GM21723 (cell line): Measurements from ENCODE around the gene NCAN.
"Not testable (repeated sequence)": the region's sequence is repeated elsewhere in the genome, so short reads cannot be mapped to it uniquely, and the experiment has no call there.

Source experiments
- ATAC-seq: cut with Tn5 transposase; IDR thresholded peaks from one replicate; pipeline ENCODE4 v1.9.1; 2021; ENCODE audit warnings: mild to moderate bottlenecking, moderate library complexity; ENCODE audit not compliant: unreplicated experiment

NCAN gene

DNA sequence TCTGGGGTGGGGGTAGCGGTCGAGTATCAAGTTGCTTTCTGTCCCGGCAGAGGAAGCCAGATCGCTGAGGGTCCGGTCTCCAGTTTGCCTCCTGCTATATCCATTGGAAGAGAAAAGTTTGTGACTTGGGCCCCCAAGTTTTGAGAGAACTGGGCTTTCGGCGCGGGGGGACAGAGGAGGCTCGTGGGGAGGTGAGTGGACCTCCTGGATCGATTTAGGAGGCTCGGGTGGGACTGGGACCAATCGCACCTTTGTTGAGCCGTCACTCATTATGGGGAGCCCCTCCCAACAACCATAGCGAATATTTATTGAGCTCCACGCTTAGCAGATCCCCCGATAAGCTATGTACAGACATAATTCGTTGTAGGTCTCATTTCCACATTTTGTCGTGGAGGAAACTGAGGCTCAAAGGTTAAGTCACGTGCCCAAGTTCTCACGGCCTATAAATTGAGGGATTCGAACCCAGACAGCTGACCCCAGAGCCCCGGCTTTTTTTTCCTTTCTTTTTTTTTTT, 18.8 kb upstream of the NCAN start:
- no peak for ATAC-seq

DNA sequence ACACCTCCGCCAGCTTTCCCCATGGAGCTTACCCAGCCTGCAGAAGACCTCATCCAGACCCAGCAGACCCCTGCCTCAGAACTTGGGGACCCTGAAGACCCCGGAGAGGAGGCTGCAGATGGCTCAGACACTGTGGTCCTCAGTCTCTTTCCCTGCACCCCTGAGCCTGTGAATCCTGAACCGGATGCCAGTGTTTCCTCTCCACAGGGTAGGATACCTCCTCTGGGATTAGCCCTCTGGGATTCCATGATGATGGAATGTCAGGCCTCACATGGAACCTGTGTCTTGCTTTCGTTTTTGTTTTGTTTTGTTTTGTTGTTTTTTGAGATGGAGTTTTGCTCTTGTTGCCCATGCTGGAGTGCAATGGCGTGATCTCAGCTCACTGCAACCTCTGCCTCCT, 17.8 kb upstream of the NCAN start:
- ATAC-seq, result no peak

DNA sequence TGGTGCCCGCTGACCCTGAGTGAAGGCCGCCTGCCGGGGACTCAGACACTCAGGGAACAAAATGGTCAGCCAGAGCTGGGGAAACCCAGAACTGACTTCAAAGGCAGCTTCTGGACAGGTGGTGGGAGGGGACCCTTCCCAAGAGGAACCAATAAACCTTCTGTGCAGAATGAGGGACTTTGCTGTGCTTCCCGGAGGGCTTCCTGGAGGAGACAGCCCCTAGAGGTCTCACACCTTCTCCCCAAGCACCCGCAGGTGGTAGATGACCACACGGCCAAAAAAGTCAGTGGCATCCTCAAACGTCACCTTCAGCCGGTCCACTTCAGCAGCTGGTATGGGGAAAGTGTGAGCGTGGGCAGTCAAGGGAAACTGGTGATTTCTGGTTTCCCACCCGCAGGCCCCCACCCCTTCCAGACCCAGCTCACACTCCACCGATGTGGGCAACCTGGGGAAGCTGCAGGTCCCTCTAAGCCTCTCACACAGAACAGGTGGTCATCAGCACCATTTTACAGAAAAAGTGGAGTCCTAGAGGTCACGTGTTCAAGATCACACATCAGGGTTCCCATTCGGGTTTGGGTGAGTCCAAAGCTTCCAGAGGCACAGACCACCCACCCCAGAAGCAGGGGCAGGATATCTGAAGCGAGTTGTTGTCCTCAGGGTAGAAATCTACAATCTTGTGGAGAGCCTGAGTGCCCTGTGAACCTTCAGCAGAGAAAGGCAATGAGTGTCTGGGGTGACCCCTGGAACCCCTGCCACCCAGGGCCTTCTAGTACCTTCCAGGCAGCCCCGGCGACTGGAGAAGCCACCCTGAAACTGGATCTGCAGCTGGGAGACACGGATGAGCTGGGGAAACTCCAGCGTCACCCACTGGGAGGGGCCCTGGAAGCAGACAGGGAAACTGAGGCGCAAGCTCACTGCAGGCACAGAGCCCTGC, 9.8 kb upstream of the NCAN start:
- no peak for ATAC-seq

DNA sequence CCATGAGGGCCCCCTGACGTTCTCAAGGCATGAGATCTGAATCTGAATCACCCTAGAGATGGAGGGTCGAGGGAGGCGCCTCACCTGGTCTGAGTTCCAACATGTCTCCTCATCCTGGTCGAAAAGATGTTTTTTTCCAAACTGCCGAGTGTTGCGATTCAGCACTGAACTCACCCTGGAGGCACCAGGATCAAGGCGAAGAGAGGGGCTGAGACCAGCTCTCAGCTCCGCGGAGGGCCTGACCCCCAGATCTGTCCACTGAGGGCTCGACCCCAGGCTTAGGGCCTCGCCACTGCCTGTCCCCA, 9.1 kb upstream of the NCAN start:
- peak; percentile 22 for ATAC-seq

DNA sequence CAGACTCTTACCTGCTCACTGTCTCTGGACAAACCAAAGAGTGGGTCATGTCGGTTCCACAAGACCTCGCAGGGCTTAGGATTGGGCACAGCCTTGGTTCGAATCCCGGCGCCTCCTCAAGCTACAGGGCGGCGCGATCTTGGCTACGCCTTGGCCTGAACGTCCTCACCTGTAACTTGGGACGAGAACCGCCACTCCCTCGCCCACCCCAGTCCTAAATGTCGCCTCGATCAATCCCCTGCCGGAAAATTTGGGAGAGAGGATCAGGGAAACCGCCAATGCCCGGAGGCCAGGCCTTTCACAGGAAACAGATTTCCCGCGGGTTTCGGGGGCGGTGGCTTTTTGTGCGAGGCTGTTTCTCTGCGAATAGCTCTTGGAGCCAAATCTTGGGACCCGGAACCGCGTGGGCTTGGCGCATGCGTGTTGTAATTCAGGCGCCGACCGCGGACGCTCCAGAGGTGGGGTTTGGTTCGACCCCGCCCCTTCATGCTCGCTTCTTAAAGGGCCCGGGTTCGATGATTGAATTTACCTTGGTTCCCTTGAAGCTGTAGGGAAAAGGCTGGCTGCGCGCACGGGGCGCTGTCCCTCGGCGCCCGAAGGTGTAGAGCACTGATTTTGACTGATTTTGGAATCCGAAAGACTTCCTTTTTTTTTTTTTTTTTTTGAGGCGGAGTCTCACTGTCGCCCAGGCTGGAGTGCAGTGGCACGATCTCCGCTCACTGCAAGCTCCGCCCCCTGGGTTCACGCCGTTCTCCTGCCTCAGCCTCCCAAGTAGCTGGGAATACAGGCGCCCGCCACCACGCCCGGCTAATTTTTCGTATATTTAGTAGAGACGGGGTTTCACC, 8.5 kb upstream of the NCAN start, which contains the start of gene NR2C2AP:
Gene NR2C2AP, minus strand, starts transcription at position 403 of the 845 bp plus-strand sequence. Its CDS starts 354 bp downstream, at position 49.
- ATAC-seq, result peak; percentile 59

DNA sequence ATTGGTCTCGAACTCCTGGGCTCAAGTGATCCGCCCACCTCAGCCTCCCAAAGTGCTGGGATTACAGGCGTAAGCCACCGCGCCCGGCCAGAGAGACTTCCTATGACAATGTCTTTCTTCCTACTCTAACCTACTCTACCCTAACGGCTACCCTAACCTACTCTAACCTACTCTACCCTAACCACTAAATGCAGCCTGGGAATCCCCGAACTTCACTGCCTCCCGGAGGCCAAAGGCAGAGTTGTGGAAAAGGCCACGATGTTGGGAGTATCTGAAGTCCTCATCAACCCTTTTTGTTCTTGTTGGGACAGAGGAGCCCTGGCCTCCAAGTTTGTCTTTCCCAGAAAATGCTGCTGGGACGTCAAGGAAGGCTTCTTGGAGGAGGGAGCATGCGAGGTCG, 7.6 kb upstream of the NCAN start:
- ATAC-seq, result no peak

DNA sequence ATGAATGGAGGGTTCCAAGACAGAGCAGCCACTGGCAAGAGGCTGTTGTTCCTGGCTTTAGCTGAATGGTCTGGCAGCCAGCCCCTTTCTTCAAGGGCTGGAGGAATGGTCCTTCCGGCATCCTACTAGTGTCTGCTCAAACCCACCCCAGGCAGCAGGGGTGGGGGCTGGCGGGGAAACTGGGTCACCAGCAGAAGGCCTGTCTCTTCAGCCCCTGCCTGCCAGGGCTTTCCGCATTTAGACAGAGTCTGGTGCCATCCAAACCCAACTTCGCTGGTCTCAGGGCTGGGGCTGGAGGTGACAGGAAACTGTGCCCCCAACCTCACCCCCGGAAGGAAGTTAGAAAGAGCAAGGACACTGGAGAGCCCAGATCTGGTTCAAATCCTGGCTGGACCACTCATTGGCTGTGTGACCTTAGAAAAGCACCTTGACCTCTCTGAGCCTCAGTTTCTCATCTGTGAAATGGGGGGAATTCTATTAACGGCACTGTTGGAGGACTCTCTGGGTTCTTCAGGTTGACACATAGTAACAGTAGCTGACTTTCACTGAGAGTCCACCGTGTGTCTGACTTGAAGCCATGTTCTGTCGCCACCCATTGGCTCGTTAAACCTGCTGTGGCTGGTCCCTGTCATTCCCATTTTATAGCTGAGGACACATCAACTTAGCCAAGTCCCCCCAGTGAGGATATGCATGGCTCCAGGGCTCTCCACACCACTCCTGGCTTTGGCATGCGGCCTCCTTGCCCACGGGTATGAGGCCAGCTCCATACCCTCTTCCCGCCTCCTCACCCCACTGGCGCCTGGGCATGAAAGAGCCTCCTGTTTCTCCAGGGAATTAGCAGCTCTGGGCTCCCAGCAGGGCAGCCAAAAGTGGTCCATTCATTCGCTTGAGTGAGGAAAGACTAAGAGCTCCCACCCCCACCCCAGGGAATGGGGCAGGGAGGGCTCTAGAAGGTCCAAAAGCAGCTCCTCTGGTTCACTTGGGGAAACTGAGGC, 6.0 kb upstream of the NCAN start:
- ATAC-seq, result no peak

DNA sequence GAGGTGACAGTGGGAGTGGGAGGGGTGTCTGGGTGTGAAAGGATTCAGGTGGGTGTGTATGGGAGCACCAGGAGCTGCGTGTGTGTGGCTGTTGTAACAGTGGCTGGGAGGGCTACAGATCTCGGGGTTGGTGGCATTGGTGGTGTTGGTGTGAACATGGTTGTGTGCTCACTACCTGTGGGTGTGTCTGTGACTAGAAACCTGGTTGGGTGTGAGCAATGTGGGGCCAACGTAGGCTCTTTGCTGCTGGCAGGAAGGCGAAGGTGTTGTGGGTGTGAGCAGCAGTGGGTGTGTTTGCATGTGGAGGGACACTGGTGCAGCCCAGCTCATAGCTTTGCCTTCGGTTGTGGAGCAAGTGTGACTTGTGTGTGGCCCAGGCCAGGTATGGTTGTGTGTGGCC, 4.8 kb upstream of the NCAN start:
- ATAC-seq, result no peak

DNA sequence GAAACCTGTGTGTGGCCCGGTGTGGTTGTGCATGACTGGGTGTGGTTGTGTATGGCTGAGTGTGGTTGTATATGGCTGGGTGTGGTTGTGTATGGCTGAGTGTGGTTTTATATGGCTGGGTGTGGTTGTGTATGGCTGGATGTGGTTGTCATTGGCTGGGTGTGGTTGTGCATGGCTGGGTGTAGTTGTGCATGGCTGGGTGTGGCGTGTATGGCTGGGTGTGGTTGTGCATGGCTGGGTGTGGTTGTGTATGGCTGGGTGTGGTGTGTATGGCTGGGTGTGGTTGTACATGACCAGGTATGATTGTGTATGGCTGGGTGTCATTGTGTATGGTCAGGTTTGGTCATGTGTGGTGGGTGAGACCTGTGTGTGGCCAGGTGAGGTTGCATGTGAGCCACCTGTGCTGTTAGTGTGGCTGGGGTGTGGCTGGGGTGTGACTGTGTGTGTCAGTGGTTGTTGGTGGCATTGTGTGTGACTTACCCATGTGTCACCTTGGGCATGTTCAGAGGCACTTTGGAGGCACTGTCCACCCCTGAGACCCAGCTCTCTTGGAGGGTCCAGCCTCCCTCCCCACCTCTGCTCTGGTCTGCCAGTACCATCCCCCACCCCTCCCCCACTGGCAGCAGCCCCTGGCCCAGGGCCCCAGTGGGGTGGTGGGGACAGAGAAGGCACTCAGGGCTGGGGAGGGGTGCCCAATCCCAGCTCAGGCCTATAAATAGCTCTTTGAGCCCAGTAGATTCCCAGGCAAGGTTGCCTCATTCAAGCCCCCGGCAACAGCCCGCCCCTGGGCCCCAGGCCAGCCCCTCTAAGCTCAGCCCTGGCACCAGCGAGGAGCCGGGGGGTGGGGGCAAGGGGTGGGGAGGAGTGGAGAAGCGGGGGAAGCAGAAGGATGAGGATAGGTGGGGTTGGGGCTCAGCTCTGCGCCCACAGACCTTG, 3.9 kb upstream of the NCAN start:
- ATAC-seq, result no peak

DNA sequence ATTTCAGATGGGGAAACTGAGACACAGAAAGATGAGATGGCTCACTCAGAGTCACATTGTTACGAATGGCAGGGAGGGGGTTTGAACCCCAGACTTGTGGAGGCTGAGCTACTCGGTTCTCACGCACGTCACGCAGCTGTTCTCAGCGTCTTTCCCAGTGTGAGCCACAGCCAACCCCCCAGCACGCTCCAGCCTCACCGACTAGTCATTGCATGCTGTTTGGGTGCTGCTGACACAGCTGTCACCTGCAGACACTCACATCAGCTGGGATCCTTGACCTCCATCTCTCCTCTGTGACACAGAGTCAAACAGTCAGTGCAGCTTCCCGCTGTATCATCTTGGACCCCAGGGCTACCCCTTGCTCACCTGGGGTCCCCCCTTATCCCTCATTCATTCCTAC, 2.4 kb upstream of the NCAN start:
- ATAC-seq, result no peak

DNA sequence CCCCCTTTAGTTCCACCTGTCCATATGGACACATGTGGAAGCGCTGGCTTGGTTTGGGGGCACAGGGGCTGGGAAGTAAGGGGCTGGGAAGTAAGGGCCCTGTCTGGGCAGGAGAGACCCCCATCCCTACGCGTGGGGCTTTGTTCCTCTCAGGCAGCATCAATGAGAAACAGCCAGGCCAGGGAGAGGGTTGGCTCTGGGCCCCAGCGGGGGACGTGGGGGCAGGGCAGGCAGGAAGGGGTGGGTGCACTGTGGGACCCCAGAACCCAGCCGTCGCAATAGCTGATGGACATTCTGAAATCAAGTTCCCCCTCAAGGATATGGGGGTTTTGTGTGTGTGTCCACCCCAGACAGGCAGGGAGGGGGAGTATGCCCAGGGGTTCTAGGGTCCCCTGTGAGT, 1.2 kb downstream of the NCAN start:
- ATAC-seq, result no peak

DNA sequence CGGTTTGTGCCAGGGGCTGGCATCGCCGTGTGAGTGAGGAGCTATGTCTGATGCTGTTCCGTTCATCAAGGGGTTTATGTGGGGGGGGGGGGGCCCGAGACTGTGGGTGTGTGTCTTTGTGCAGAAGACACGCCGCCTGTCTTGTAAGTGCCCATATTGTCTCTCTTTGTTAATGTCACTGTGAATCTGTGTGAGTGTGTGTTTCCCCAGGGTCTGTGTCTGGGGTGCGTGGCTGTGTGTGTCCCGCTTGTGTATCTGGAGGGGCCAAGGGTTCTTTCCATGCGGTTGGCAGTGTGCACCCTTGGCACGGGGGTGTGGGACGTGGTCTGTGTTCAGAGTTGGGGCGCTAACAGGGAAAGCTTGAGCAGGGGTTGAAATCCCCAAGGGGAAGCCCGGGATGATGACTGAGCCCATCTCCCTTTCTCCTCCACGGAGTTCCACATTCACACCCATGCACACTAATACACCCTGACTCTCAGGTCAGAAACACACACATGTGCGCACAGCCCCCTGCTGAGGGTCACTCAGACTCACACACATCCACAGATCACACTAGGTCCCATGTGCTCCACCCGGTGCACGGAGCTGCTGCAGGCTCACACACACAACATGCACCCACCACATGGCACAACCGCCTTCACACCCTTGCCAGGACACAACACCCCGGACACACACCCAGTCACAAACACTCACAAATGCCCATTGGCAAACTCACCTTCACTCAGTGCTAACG, 1.8 kb downstream of the NCAN start:
- no peak for ATAC-seq

DNA sequence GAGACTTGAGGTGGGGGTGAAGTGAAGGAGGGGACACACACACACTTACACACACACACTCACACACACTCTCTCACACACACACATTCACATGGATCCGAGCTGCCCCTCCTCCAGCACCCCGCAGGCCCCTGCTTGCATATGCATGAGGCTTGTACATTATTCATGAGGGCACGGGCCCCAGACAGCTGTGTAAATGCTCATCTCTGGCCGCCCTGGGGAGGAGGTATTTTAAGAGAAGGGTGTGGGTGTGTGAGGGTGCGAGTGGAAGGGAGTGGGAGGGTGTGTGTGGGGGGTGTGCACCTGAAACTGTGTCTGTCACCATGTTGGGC, 2.4 kb downstream of the NCAN start:
- no peak for ATAC-seq

DNA sequence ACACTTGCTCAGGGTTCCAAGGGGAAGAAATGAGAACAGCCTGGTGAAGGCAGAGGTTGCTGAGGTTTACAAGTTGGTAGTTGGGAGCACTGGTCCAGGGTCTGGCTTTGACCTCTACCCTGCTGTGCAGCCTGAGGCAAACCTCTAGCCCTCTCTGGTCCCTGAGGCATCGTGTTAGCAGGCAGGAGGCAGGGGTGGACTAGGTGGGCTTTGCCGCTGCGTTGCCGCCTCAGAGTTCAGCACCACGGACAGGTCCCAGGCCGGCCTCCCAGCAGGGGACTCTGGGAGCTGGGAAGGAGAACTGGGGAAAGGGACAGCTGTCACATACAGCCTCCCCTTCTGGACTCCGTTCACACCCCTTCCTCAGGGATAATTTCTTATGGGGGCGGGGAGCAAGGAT, 3.1 kb downstream of the NCAN start:
- ATAC-seq, result no peak

DNA sequence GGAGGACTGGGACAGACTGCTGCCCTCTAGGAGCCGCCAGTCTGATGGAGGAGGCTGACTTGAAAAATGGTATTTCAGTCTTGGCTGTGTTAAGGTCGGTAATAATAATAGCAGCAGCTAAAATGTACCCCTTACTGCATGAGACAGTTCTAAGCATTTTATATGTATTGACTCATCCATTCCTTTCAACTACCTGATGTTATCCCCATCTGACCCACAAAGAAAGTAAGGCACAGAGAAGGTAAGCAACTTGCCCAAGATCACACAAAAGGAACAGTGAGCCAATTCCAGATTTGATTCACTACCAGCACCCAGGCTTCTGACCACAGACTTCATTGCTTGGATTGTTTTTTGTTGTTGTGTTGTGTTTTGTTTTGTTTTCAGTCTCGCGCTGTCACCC, 4.0 kb downstream of the NCAN start:
- ATAC-seq, result no peak

DNA sequence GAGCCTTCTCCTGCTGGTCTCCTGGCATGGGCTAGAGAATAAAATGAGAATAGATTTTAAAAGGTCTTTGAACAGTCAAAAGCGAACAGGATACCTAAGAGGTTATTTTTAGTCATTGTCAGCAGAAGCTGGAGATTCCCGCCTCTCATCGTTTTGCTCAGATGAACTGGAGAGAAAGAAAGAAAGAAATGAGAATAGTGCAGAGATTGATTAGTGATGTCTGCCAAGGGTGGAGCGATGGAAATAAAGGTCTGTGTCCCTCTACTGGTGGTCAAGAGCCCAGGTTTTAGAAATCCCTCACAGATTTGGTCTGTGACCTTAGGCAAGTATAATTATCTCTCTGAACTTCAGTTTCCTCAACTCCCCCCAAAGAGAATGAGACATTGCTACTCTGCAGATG, 5.3 kb downstream of the NCAN start:
- ATAC-seq, result no peak

DNA sequence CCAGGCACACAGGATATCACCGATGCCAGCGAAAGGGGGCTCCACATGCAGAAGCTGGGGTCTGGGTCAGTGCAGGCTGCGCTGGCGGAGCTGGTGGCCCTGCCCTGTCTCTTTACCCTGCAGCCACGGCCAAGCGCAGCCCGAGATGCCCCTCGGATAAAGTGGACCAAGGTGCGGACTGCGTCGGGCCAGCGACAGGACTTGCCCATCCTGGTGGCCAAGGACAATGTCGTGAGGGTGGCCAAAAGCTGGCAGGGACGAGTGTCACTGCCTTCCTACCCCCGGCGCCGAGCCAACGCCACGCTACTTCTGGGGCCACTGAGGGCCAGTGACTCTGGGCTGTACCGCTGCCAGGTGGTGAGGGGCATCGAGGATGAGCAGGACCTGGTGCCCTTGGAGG, 7.2 kb downstream of the NCAN start:
- no peak for ATAC-seq

DNA sequence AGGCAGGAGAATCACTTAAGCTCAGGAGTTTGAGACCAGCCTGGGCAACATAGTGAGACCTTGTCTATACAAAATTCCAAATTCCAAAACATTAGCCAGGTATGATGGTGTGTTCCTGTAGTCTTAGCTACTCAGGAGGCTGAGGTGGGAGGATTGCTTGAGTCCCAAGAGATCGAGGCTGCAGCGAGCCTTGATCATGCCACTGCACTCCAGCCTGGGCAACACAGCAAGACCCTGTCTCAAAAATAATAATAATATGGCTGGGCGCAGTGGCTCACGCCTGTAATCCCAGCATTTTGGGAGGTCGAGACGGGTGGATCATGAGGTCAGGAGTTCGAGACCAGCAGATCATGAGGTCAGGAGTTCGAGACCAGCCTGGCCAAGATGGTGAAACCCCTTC, 9.2 kb downstream of the NCAN start:
- not testable (repeated sequence) for ATAC-seq

DNA sequence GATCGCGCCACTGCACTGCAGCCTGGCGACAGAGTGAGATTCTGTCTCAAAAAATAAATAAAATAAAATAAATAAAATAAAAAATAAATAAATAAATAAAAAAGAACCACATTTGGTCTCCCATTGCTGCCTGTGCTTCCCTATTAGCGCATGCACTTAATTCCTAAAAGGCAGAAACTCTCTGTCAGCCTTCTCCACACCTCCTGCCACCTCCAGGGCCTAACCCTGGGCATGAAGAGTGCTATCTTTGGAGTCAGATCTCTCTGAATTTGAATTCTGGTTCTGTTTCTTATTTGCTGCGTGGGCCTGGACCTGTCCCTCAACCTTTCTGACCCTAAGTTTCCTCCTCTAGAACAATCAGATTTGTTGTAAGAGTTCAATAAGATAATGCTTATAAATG, 11.3 kb downstream of the NCAN start:
- ATAC-seq, result no peak
